Measurements from ENCODE around the gene POLR2H.

- TF ChIP-seq CTCF (IDR thresholded peaks at IDR 0.05) (no peak), POLR2A (IDR thresholded peaks at IDR 0.05) (no peak)
Measured at GRCh38 chr3:184354754-184355153, 6.8 kb upstream of the POLR2H start.
